Activated CD8-positive, alpha-beta T cell treated with anti-CD3 and anti-CD28 coated beads for 36 hours (primary cell): Measurements from ENCODE around the gene HAAO. TPM values are rescaled to one million over a fixed set of nuclear protein-coding genes. Genes with fewer than 3 reads are reported as not detected.
A peak's percentile ranks its signal among the peaks of the same experiment; 100 is the strongest.

Experiments
- ATAC-seq: fragments of 200-7000 bp; cut with Tn5 transposase; one replicate; pipeline ENCODE4 v1.10.0; 2021; ENCODE audit warnings: mild to moderate bottlenecking, moderate library complexity
- CTCF ChIA-PET: fragments of 350-600 bp; sonication (Branson Sonifier 250); formaldehyde crosslinking; loops from one replicate; lab custom pipeline; 2021; ENCODE audit warnings: antibody characterized with exemption; lab: Charles Lee
- POLR2A ChIA-PET: fragments of 350-600 bp; sonication (Branson Sonifier 250); formaldehyde crosslinking; loops from one replicate; lab custom pipeline; 2021; ENCODE audit warnings: antibody characterized with exemption; lab: Charles Lee
- DNase-seq: peaks from one replicate; pipeline ENCODE4 v3.0.0-alpha.2; 2020
- H3K27ac Mint-ChIP-seq: one replicate; pipeline ENCODE4 v1.8.0; 2021; ENCODE audit warnings: mild to moderate bottlenecking, mixed read lengths
- H3K27me3 Mint-ChIP-seq: one replicate; pipeline ENCODE4 v1.8.0; 2021; ENCODE audit warnings: mixed read lengths
- H3K36me3 Mint-ChIP-seq: one replicate; pipeline ENCODE4 v1.8.0; 2021; ENCODE audit warnings: low read depth, mixed read lengths
- H3K4me1 Mint-ChIP-seq: one replicate; pipeline ENCODE4 v1.8.0; 2021; ENCODE audit warnings: low read depth, mixed read lengths
- H3K4me3 Mint-ChIP-seq: one replicate; pipeline ENCODE4 v1.8.0; 2021; ENCODE audit warnings: mild to moderate bottlenecking, moderate library complexity, mixed read lengths
- H3K9me3 Mint-ChIP-seq: one replicate; pipeline ENCODE4 v1.8.0; 2021; ENCODE audit warnings: mixed read lengths
- intact Hi-C: fragments of 100-400 bp; cut with micrococcal nuclease; formaldehyde crosslinking; loops from one replicate; pipeline ENCODE4 v1.10.0; 2022
- total RNA-seq, 2 experiments: library from RNA; stranded (reverse); gene quantifications; one replicate each; pipeline ENCODE4 v1.2.3, GENCODE V29; 2021
- TF ChIP-seq, protein P1 (sequence below): fragments of 200-600 bp; IDR thresholded peaks from one replicate; pipeline ENCODE4 v1.8.0; 2022; ENCODE audit warnings: antibody characterized with exemption, mild to moderate bottlenecking

Gene HAAO
- total RNA-seq, 2 experiments from 2014 or later, result 0.63 to 1.0 TPM

- ChIA-PET POLR2A (no interaction called here), CTCF (no interaction called here)
- ATAC-seq, result no peak
These were observed 66.7 kb downstream of the HAAO start for GRCh38 chr2:42725657-42726056.

GRCh38 chr2:42724886-42725285 is 67.5 kb downstream of the HAAO start:
- Mint-ChIP-seq H3K27ac (no peak overlapping the region), H3K9me3 (peaks cover 6% of the 10 kb centered on the region), H3K4me3 (no peak overlapping the region), H3K36me3 (peaks cover 12% of the 10 kb centered on the region), H3K4me1 (peaks cover 10% of the 10 kb centered on the region), H3K27me3 (no peaks in the 10 kb centered on the region)
- DNase-seq (no peak), ATAC-seq (no peak)
- intact Hi-C loops, result no loop called here
- ChIA-PET CTCF (no interaction called here), POLR2A (no interaction called here)
- TF ChIP-seq, protein P1, sequence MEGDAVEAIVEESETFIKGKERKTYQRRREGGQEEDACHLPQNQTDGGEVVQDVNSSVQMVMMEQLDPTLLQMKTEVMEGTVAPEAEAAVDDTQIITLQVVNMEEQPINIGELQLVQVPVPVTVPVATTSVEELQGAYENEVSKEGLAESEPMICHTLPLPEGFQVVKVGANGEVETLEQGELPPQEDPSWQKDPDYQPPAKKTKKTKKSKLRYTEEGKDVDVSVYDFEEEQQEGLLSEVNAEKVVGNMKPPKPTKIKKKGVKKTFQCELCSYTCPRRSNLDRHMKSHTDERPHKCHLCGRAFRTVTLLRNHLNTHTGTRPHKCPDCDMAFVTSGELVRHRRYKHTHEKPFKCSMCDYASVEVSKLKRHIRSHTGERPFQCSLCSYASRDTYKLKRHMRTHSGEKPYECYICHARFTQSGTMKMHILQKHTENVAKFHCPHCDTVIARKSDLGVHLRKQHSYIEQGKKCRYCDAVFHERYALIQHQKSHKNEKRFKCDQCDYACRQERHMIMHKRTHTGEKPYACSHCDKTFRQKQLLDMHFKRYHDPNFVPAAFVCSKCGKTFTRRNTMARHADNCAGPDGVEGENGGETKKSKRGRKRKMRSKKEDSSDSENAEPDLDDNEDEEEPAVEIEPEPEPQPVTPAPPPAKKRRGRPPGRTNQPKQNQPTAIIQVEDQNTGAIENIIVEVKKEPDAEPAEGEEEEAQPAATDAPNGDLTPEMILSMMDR, result no peak

More at GRCh38 chr2:42725657-42726056, 66.7 kb downstream of the HAAO start:
- Mint-ChIP-seq H3K36me3 (peaks cover 13% of the 10 kb centered on the region), H3K4me1 (peaks cover 10% of the 10 kb centered on the region), H3K27me3 (no peaks in the 10 kb centered on the region), H3K4me3 (no peak overlapping the region), H3K27ac (no peak overlapping the region), H3K9me3 (peaks cover 6% of the 10 kb centered on the region)
- TF ChIP-seq, protein P1, result no peak
- intact Hi-C loops, result no loop called here
- no peak for DNase-seq

- no peak for ATAC-seq
- Mint-ChIP-seq H3K27me3 (no peaks in the 10 kb centered on the region), H3K4me3 (no peak overlapping the region), H3K27ac (no peak overlapping the region), H3K9me3 (no peaks in the 10 kb centered on the region), H3K36me3 (peaks cover 4% of the 10 kb centered on the region), H3K4me1 (peaks cover 10% of the 10 kb centered on the region)
- ChIA-PET CTCF (no interaction called here), POLR2A (no interaction called here)
- no peak for DNase-seq
- intact Hi-C loops, result no loop called here
- TF ChIP-seq, protein P1, result no peak
These were observed 68.9 kb downstream of the HAAO start for GRCh38 chr2:42723465-42723864.

DNA sequence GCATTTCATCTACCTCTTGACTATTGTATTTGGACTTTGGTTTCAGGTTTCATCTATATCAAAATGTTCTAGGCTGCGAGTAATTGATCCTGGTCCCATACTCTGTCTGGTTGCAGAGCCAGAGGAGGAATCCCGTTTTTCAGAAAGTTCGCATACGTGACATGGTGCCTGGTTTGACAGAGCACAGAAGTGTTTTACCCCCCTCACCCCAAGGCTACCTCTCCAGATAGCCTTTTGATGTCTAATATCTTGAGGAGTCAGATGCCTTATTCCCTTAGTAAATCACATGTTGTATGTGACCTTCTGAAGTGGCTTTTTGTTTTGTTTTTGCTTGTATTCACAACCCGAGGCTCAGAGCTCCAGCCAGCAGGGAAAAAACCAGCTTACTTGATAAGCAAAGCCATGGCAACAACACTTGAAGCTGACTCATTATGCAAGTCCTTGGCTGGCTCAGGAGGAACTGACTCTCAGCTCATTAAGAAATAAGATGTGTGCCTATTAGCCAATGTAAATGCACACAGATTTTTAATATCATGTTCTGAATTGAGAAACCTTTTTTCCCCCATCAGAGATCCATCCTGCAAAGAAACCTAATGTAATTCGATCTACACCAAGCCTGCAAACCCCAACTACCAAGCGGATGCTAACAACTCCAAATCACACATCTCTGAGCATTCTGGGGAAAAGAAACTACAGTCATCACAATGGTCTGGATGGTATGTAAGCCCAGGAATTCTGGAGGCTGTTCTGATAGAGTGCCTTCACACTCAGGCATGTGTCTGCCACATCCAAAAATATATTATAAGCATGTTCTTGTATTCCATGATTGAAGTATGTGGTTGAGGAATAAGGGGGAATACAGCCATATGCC is 69.8 kb downstream of the HAAO start:
- ChIA-PET CTCF (no interaction called here), POLR2A (no interaction called here)
- Mint-ChIP-seq H3K27ac (no peak overlapping the region), H3K9me3 (no peaks in the 10 kb centered on the region), H3K4me1 (peaks cover 10% of the 10 kb centered on the region), H3K27me3 (no peaks in the 10 kb centered on the region), H3K4me3 (no peak overlapping the region), H3K36me3 (peaks cover 4% of the 10 kb centered on the region)
- TF ChIP-seq, protein P1, result no peak
- ATAC-seq, result peak; percentile 96
- DNase-seq, result peak; percentile 71
- intact Hi-C loops, result no loop called here

- no peak for DNase-seq
- peaks cover 4% of the 10 kb centered on the region for H3K36me3 Mint-ChIP-seq
- no peaks in the 10 kb centered on the region for H3K9me3 Mint-ChIP-seq
- POLR2A ChIA-PET, result no interaction called here
- no peak overlapping the region for H3K4me3 Mint-ChIP-seq
- TF ChIP-seq, protein P1, result no peak
- CTCF ChIA-PET, result no interaction called here
- intact Hi-C loops, result no loop called here
- no peak overlapping the region for H3K27ac Mint-ChIP-seq
- peaks cover 10% of the 10 kb centered on the region for H3K4me1 Mint-ChIP-seq
- no peak for ATAC-seq
- no peaks in the 10 kb centered on the region for H3K27me3 Mint-ChIP-seq
These were observed 70.5 kb downstream of the HAAO start for GRCh38 chr2:42721898-42722297.
